Measurements from ENCODE around the gene CFAP77.

DNA sequence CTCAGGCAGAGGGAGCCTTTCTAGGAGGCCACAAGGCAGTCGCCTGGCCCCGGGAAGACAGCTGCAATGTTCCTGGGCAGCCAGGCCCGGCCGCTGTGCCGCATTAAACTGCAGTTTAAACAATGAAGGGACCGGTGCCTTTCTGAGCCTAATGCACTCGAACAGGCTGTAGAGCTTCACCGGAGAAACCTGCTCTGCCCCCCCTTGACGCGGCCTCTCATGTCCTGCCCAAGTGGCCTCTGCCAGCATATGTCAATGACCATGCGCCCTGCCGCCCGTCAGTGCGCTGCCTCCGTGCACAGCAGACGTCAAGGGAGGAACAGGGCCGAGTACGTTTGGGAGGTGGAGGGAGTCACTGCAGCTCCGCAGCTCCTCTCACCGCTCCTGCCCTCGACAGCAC lies 133.9 kb downstream of the CFAP77 start:
- no peak for TF ChIP-seq ZNF710 (CRISPR knock-in tag; IDR thresholded peaks at IDR 0.05; ENCODE audit: borderline replicate concordance)
- TF ChIP-seq, protein P1, sequence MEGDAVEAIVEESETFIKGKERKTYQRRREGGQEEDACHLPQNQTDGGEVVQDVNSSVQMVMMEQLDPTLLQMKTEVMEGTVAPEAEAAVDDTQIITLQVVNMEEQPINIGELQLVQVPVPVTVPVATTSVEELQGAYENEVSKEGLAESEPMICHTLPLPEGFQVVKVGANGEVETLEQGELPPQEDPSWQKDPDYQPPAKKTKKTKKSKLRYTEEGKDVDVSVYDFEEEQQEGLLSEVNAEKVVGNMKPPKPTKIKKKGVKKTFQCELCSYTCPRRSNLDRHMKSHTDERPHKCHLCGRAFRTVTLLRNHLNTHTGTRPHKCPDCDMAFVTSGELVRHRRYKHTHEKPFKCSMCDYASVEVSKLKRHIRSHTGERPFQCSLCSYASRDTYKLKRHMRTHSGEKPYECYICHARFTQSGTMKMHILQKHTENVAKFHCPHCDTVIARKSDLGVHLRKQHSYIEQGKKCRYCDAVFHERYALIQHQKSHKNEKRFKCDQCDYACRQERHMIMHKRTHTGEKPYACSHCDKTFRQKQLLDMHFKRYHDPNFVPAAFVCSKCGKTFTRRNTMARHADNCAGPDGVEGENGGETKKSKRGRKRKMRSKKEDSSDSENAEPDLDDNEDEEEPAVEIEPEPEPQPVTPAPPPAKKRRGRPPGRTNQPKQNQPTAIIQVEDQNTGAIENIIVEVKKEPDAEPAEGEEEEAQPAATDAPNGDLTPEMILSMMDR (CRISPR knock-in tag; IDR thresholded peaks at IDR 0.05), result no peak
- no peak for TF ChIP-seq SUZ12 (IDR thresholded peaks at IDR 0.05; ENCODE audit: low read depth, low read length)
- TF ChIP-seq ZBTB8A (CRISPR knock-in tag; IDR thresholded peaks at IDR 0.05; ENCODE audit: borderline replicate concordance, low read depth), result no peak
- TF ChIP-seq, protein P2, sequence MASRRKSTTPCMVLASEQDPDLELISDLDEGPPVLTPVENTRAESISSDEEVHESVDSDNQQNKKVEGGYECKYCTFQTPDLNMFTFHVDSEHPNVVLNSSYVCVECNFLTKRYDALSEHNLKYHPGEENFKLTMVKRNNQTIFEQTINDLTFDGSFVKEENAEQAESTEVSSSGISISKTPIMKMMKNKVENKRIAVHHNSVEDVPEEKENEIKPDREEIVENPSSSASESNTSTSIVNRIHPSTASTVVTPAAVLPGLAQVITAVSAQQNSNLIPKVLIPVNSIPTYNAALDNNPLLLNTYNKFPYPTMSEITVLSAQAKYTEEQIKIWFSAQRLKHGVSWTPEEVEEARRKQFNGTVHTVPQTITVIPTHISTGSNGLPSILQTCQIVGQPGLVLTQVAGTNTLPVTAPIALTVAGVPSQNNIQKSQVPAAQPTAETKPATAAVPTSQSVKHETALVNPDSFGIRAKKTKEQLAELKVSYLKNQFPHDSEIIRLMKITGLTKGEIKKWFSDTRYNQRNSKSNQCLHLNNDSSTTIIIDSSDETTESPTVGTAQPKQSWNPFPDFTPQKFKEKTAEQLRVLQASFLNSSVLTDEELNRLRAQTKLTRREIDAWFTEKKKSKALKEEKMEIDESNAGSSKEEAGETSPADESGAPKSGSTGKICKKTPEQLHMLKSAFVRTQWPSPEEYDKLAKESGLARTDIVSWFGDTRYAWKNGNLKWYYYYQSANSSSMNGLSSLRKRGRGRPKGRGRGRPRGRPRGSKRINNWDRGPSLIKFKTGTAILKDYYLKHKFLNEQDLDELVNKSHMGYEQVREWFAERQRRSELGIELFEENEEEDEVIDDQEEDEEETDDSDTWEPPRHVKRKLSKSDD (CRISPR knock-in tag; IDR thresholded peaks at IDR 0.05; ENCODE audit: low read depth), result no peak
- TF ChIP-seq ZEB1 (IDR thresholded peaks at IDR 0.05; ENCODE audit: insufficient replicate concordance, low read depth), result no peak
- no peak for TF ChIP-seq KDM1A (CRISPR knock-in tag; IDR thresholded peaks at IDR 0.05)
- no peak for TF ChIP-seq ZBTB7A (CRISPR knock-in tag; IDR thresholded peaks at IDR 0.05)
- TF ChIP-seq JUN (CRISPR knock-in tag; IDR thresholded peaks at IDR 0.05), result no peak
